ENCODE results near the gene SDC4. TPM values are rescaled to one million over a fixed set of nuclear protein-coding genes. Genes with fewer than 3 reads are reported as not detected.

The SDC4 gene
- total and polyA plus RNA-seq, 10 of the 15 experiments (the other 5 are each of a cell fraction or from before 2014, with no cell fraction given), result 0.52 to 11.3 (median 1.4) TPM

DNA sequence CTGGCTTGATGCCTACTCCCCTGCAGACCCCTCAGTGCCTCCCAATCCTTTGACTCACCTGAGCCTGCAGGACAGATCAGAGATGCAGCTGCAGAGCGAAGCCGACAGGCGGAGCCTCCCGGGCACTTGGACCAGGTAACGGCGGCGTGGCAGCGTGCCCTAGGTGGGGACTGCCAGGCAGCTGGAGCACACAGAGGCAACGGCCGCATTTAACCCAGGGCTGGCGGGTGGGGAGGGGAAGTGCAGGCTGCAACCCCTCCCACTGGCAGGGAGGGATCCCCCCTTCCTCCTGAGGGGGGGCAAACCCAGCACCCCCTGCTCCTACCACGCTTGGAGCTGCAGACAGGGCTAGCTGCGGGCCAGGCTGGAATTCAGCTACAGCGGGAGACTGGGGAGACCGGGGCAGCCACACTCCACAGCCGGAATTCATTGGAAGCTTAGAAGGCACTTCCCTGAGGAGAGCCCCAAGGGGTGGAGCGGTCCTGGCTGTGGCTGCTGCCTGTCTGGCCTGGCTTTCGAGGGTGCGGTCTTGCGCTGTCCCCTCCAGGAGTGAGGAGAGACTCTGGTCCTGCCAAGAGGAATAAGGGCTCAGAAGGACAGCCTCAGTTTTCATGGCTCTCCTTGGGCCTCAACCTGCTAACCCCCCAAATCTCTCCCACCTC lies 40.0 kb downstream of the SDC4 start, which contains the start of gene MATN4 (continued):
- no peak for TF ChIP-seq NFIC (IDR thresholded peaks at IDR 0.05; ENCODE audit: low read depth, low read length)
- TF ChIP-seq KDM1A (IDR thresholded peaks at IDR 0.05; ENCODE audit: borderline replicate concordance), result no peak
- TF ChIP-seq SUPT20H (IDR thresholded peaks at IDR 0.05; ENCODE audit: borderline replicate concordance, control insufficient read depth, low read depth, low read length), result no peak
- no peak for TF ChIP-seq ETV6 (conservative IDR thresholded peaks at IDR 0.05 in 1 of 2, IDR thresholded peaks at IDR 0.05 in 1 of 2; ENCODE audit: borderline replicate concordance in 1 of 2, low read depth in 1 of 2)

DNA sequence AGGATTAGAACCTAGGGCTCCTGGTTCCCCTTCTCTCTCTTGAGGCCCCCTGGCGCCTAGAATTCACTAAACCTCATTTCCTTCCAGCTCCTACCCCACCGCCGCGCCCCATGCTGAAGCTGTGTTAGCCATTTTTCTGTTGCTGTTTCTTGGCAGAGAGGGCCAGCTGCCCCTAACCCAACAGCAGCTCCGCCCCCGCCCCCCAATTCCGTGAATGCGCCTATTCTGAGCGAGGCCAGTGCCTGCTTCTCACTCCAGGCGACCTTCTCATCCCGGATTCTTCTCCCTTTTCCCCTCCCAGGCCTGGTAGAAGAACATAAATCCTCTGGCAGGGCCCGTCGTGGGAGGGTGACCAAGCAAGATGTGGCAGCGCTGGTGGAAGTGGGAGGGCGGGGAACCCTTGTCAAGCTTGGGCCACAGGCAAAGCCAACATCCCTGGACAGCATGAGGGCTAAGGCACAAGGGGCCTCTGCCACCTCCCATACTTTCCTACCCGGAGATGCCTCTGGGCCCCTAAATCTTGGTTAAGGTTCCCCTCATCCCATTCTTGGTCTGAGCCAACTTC lies 41.1 kb downstream of the SDC4 start:
- Histone ChIP-seq H4K20me1 (ENCODE audit: control insufficient read depth, insufficient read depth) (no peaks in the 10 kb centered on the region), H3K79me2 (ENCODE audit: control insufficient read depth, insufficient read depth, low read length) (no peaks in the 10 kb centered on the region), H3K36me3 (ENCODE audit: control insufficient read depth in 2 of 2, insufficient read depth in 2 of 2, low read length in 1 of 2) (no peaks in the 10 kb centered on the region), H3K27ac (ENCODE audit: control insufficient read depth, insufficient read depth) (no peak overlapping the region), H3K27me3 (replicated peaks in 1 of 2; ENCODE audit: control insufficient read depth in 2 of 2, insufficient read depth in 2 of 2, low read length in 1 of 2) (peaks cover 0 to 11% of the 10 kb centered on the region in 2 experiments; a peak in 1 of 4 replicates), H2AFZ (ENCODE audit: control insufficient read depth, low read depth, low read length) (no peak overlapping the region), H3K9me3 (replicated peaks; ENCODE audit: control insufficient read depth, insufficient read depth, low read length) (no peaks in the 10 kb centered on the region), H3K4me2 (ENCODE audit: control insufficient read depth, insufficient read depth) (no peak overlapping the region), H3K9ac (ENCODE audit: control insufficient read depth, insufficient read depth, low read length) (no peak overlapping the region), H3K4me1 (ENCODE audit: control insufficient read depth, insufficient read depth, low read length) (peaks cover 3% of the 10 kb centered on the region; the same call in 1 of the 2 replicates), H3K4me3 (no peak overlapping the region)
- no TSS peak for BruUV-seq (replicated peaks)
- intact Hi-C loops (cut with micrococcal nuclease; ENCODE audit: unreplicated experiment) (no loop called here), in situ Hi-C loops (cut with MboI) (no loop called here)
- CTCF ChIA-PET, result interaction anchor here (0.7 to 1.2 kb wide), 2 partner anchors 16 to 464 kb away, joined by 3 read pairs; no protein-coding TSS in a partner anchor
- WGBS (ENCODE audit: insufficient coverage, insufficient replicate concordance, low lambda C conversion rate, missing lambda C conversion rate), result 3% methylated on average over 16 of the region's 16 CpGs
- POLR2A ChIA-PET, result no interaction called here
- DNase-seq (ENCODE audit: low read depth, low spot score) (no peak), ATAC-seq (no peak), FAIRE-seq (no peak)
- RAD21 ChIA-PET (ENCODE audit: unreplicated experiment), result interaction anchor here (0.8 kb wide), 1 partner anchor 464 kb away, joined by 3 read pairs; no protein-coding TSS in a partner anchor
- SMC1A ChIA-PET (ENCODE audit: uncharacterized antibody, unreplicated experiment), result no interaction called here
- no peak for TF ChIP-seq NR2F1 (conservative IDR thresholded peaks at IDR 0.05)
- TF ChIP-seq, protein P1, sequence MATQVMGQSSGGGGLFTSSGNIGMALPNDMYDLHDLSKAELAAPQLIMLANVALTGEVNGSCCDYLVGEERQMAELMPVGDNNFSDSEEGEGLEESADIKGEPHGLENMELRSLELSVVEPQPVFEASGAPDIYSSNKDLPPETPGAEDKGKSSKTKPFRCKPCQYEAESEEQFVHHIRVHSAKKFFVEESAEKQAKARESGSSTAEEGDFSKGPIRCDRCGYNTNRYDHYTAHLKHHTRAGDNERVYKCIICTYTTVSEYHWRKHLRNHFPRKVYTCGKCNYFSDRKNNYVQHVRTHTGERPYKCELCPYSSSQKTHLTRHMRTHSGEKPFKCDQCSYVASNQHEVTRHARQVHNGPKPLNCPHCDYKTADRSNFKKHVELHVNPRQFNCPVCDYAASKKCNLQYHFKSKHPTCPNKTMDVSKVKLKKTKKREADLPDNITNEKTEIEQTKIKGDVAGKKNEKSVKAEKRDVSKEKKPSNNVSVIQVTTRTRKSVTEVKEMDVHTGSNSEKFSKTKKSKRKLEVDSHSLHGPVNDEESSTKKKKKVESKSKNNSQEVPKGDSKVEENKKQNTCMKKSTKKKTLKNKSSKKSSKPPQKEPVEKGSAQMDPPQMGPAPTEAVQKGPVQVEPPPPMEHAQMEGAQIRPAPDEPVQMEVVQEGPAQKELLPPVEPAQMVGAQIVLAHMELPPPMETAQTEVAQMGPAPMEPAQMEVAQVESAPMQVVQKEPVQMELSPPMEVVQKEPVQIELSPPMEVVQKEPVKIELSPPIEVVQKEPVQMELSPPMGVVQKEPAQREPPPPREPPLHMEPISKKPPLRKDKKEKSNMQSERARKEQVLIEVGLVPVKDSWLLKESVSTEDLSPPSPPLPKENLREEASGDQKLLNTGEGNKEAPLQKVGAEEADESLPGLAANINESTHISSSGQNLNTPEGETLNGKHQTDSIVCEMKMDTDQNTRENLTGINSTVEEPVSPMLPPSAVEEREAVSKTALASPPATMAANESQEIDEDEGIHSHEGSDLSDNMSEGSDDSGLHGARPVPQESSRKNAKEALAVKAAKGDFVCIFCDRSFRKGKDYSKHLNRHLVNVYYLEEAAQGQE (IDR thresholded peaks at IDR 0.05; ENCODE audit: low read depth, low read length), result no peak
- TF ChIP-seq, protein P2, sequence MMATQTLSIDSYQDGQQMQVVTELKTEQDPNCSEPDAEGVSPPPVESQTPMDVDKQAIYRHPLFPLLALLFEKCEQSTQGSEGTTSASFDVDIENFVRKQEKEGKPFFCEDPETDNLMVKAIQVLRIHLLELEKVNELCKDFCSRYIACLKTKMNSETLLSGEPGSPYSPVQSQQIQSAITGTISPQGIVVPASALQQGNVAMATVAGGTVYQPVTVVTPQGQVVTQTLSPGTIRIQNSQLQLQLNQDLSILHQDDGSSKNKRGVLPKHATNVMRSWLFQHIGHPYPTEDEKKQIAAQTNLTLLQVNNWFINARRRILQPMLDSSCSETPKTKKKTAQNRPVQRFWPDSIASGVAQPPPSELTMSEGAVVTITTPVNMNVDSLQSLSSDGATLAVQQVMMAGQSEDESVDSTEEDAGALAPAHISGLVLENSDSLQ (IDR thresholded peaks at IDR 0.05), result no peak
- no peak for TF ChIP-seq POLR2AphosphoS5 (IDR thresholded peaks at IDR 0.05; ENCODE audit: low read length)
- TF ChIP-seq NR2C2 (IDR thresholded peaks at IDR 0.05; ENCODE audit: borderline replicate concordance, control insufficient read depth, insufficient read length, low read depth), result no peak
- TF ChIP-seq, protein P3, sequence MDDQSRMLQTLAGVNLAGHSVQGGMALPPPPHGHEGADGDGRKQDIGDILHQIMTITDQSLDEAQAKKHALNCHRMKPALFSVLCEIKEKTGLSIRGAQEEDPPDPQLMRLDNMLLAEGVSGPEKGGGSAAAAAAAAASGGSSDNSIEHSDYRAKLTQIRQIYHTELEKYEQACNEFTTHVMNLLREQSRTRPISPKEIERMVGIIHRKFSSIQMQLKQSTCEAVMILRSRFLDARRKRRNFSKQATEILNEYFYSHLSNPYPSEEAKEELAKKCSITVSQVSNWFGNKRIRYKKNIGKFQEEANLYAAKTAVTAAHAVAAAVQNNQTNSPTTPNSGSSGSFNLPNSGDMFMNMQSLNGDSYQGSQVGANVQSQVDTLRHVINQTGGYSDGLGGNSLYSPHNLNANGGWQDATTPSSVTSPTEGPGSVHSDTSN (IDR thresholded peaks at IDR 0.05; ENCODE audit: insufficient replicate concordance, low read depth, low read length), result no peak
- TF ChIP-seq GATAD2B (conservative IDR thresholded peaks at IDR 0.05; ENCODE audit: low read depth), result no peak
- TF ChIP-seq EED (IDR thresholded peaks at IDR 0.05; ENCODE audit: low read depth), result no peak
- no peak for TF ChIP-seq SMAD1 (IDR thresholded peaks at IDR 0.05; ENCODE audit: low read depth, partially characterized antibody)
- no peak for TF ChIP-seq HDAC2 (IDR thresholded peaks at IDR 0.05)
- no peak for TF ChIP-seq EGR1 (IDR thresholded peaks at IDR 0.05; ENCODE audit: borderline replicate concordance in 1 of 2, low read depth in 2 of 2, low read length in 2 of 2)
- no peak for TF ChIP-seq NFXL1 (IDR thresholded peaks at IDR 0.05; ENCODE audit: borderline replicate concordance)

Data from GM12878 (cell line).